GM21526 (cell line): ENCODE measurements around the gene EXOSC5.
"Not testable (repeated sequence)": the region's sequence is repeated elsewhere in the genome, so short reads cannot be mapped to it uniquely, and the experiment has no call there.

Experiments used
- ATAC-seq: cut with Tn5 transposase; IDR thresholded peaks from one replicate; pipeline ENCODE4 v1.9.1; 2021; ENCODE audit warnings: moderate library complexity; ENCODE audit not compliant: unreplicated experiment, low FRiP score

Gene EXOSC5

DNA sequence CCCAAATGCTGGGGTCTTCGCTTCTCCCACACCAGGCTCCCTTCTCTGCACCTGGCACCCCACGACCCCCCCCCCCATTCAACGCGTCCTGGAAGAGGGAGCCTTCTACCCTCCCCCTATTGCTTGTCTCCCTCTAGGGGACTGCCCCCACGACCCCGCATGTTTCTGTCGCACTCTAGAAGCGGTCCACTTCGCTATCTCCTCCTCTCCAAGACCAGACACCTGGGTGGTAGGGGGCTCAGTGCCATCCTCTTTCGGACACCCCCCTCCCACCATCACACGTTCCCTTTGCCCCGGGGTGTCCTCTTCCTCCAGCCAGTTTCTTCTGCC is 44.9 kb downstream of the EXOSC5 start:
- no peak for ATAC-seq

- no peak for ATAC-seq
Measured at GRCh38 chr19:41351339-41352245, 45.6 kb downstream of the EXOSC5 start.

DNA sequence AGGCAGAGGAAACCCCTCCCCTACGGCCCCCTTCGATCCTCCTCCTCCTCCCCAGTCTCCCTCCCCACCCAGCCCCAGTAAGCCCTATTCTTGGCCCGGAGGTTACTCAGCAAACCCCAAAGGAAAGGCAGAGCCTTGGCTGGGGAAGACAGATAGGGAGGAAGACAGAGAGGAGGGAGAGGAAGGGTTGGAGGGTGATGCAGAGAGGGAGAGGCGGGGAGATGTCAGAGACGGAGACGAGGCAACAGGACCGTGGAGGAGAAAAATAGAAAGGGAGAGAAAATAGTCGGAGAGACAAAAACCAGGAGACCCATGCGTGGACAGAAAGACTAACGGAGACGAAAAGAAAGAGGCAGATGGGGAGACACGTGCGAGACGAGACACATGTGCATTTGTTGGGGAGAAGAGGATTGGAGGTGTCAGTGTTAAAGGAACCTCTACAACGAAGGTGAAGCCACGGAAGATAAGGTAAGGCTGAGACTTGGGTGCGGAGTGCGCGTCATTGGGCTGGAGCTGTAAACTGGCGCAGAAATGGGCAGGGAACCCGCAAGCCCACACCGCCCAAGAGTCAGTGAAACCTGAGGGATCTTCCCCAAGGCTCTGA is 46.3 kb downstream of the EXOSC5 start:
- ATAC-seq, result no peak

GRCh38 chr19:41346916-41347315 is 50.2 kb downstream of the EXOSC5 start:
- not testable (repeated sequence) for ATAC-seq

- ATAC-seq, result no peak
Measured at GRCh38 chr19:41344162-41344561, 53.0 kb downstream of the EXOSC5 start.

DNA sequence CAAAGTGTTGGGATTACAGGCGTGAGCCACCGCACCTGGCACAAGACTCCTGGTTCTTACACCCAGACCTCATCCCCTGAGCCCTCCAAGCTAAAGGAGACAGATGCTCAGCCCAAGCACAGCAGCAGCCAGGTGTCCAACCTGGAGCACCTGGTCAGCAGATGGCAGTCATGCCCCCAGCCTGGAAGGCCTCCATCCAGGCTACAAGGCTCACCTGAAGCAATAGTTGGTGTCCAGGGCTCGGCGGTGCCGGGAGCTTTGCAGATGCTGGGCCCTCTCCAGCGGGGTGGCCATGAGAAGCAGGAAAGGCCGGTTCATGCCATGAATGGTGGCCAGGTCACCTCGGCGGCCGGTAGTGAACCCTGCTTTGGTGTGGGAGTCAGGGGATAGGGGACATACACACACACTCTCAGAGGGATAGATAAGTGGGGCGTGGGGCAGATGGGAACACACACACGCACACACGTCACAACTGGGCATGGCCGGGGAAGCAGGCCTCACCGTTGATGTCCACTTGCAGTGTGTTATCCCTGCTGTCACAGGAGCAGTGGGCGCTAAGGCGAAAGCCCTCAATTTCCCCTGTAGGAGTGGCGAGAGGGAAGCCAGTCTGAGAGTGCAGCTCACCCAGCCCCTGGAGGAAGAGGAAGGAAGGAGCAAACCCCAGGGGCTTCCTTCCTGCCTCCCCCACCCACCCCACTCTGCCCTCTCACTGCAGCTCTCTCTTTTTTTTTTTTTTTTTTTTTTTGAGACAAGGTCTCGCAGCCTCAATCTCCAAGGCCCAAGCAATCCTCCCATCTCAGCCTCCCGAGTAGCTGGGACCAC is 55.3 kb downstream of the EXOSC5 start:
- ATAC-seq, result no peak

- no peak for ATAC-seq
Measured at GRCh38 chr19:41339936-41340335, 57.2 kb downstream of the EXOSC5 start.
